IMR-90 (cell line): ENCODE data around the gene PRKN. TPM values are rescaled to one million over a fixed set of nuclear protein-coding genes. Genes with fewer than 3 reads are reported as not detected.

Source experiments
- ATAC-seq: fragments of 200-7000 bp; cut with Tn5 transposase; 2 replicates; pipeline ENCODE4 v1.9.1; 2020; ENCODE audit warnings: low read depth, mild to moderate bottlenecking, moderate library complexity
- BruUV-seq: library from RNA; stranded (reverse); fragments of 400-500 nt; replicated peaks from 2 replicates; lab custom pipeline; 2021; lab: Mats Ljungman, UMichigan
- CTCF ChIA-PET: fragments of 300-600 bp; formaldehyde crosslinking; extraction: SDS; loops from one replicate; lab custom pipeline; 2021; ENCODE audit warnings: antibody characterized with exemption; lab: Yijun Ruan, JAX
- POLR2A ChIA-PET: fragments of 300-600 bp; sonication (Branson Sonifier 250); formaldehyde crosslinking; loops from one replicate; lab custom pipeline; 2022; ENCODE audit warnings: antibody characterized with exemption; ENCODE audit not compliant: unreplicated experiment; lab: Charles Lee
- DNase-seq: peaks from one replicate; pipeline ENCODE4 v3.0.0; 2013
- H2AFZ ChIP-seq: replicated peaks from 2 replicates; pipeline ENCODE3; 2013; ENCODE audit warnings: low read length, mild to moderate bottlenecking; ENCODE audit not compliant: poor library complexity
- H2AK5ac ChIP-seq: 2 replicates; pipeline ENCODE4 v1.6.1; 2013; ENCODE audit warnings: low read depth, low read length, inconsistent platforms
- H2AK9ac ChIP-seq: replicated peaks from 2 replicates; pipeline ENCODE3; 2013; ENCODE audit warnings: mild to moderate bottlenecking, low read depth, low read length, moderate library complexity; ENCODE audit not compliant: poor library complexity
- H2BK120ac ChIP-seq: 2 replicates; pipeline ENCODE4 v1.6.1; 2013; ENCODE audit warnings: low read depth, low read length, inconsistent platforms
- H2BK15ac ChIP-seq: 3 replicates; pipeline ENCODE4 v1.6.1; 2013; ENCODE audit warnings: low read depth, low read length, inconsistent platforms
- H2BK20ac ChIP-seq: 2 replicates; pipeline ENCODE4 v1.6.1; 2013; ENCODE audit warnings: low read depth, mild to moderate bottlenecking, inconsistent platforms, low read length, moderate library complexity
- H2BK5ac ChIP-seq: 2 replicates; pipeline ENCODE4 v1.6.1; 2013; ENCODE audit warnings: mild to moderate bottlenecking, low read depth, low read length, inconsistent platforms; ENCODE audit not compliant: poor library complexity, severe bottlenecking
- H3K14ac ChIP-seq: replicated peaks from 2 replicates; pipeline ENCODE4 v1.6.1; 2013; ENCODE audit warnings: low read depth, low read length, inconsistent platforms
- H3K18ac ChIP-seq: 2 replicates; pipeline ENCODE4 v1.6.1; 2013; ENCODE audit warnings: low read depth, low read length, control low read depth
- H3K23ac ChIP-seq: 2 replicates; pipeline ENCODE4 v1.6.1; 2013; ENCODE audit warnings: low read depth, low read length, inconsistent platforms
- H3K27ac ChIP-seq: 2 replicates; pipeline ENCODE4 v1.5.1; 2013; ENCODE audit warnings: mild to moderate bottlenecking, control low read depth, low read length; ENCODE audit not compliant: insufficient read depth
- H3K27me3 ChIP-seq: 2 replicates; pipeline ENCODE4 v1.6.1; 2013; ENCODE audit warnings: low read length; ENCODE audit not compliant: control insufficient read depth, insufficient read depth
- H3K36me3 ChIP-seq: 2 replicates; pipeline ENCODE4 v1.6.1; 2013; ENCODE audit warnings: low read length, mixed read lengths; ENCODE audit not compliant: control insufficient read depth, insufficient read depth
- H3K4ac ChIP-seq: 2 replicates; pipeline ENCODE4 v1.6.1; 2013; ENCODE audit warnings: low read depth, low read length, inconsistent platforms
- H3K4me1 ChIP-seq: 2 replicates; pipeline ENCODE4 v1.6.1; 2013; ENCODE audit warnings: low read length, mixed read lengths; ENCODE audit not compliant: control insufficient read depth, insufficient read depth
- H3K4me2 ChIP-seq: 2 replicates; pipeline ENCODE4 v1.6.1; 2013; ENCODE audit warnings: low read depth, mild to moderate bottlenecking, control low read depth, low read length, moderate library complexity
- H3K4me3 ChIP-seq: 2 replicates; pipeline ENCODE4 v1.5.1; 2013; ENCODE audit warnings: low read depth, mild to moderate bottlenecking, control low read depth, low read length, moderate library complexity; ENCODE audit not compliant: insufficient read depth
- H3K56ac ChIP-seq: 2 replicates; pipeline ENCODE4 v1.6.1; 2013; ENCODE audit warnings: low read length, inconsistent platforms; ENCODE audit not compliant: insufficient read depth; ENCODE audit errors: extremely low read depth
- H3K79me1 ChIP-seq, 2 experiments: 2 replicates each; pipeline ENCODE4 v1.6.1; 2013; ENCODE audit warnings: low read length in 2 of 2, inconsistent platforms in 1 of 2, low read depth in 1 of 2
- H3K9ac ChIP-seq: 2 replicates; pipeline ENCODE4 v1.6.1; 2013; ENCODE audit warnings: low read depth, low read length, control low read depth
- H3K9me1 ChIP-seq: 2 replicates; pipeline ENCODE4 v1.6.1; 2013; ENCODE audit warnings: low read length, inconsistent platforms; ENCODE audit not compliant: insufficient read depth
- H3K9me3 ChIP-seq: 2 replicates; pipeline ENCODE4 v1.6.1; 2013; ENCODE audit warnings: low read length; ENCODE audit not compliant: control insufficient read depth, insufficient read depth
- H4K20me1 ChIP-seq: 2 replicates; pipeline ENCODE4 v1.6.1; 2013; ENCODE audit warnings: low read length, inconsistent platforms; ENCODE audit not compliant: insufficient read depth
- H4K5ac ChIP-seq: 2 replicates; pipeline ENCODE4 v1.6.1; 2013; ENCODE audit warnings: mild to moderate bottlenecking, low read depth, low read length, control low read depth
- H4K8ac ChIP-seq, 2 experiments: 2 replicates each; pipeline ENCODE4 v1.6.1; 2013; ENCODE audit warnings: low read depth in 2 of 2, low read length in 2 of 2, control low read depth in 1 of 2, inconsistent platforms in 1 of 2
- H4K91ac ChIP-seq: 2 replicates; pipeline ENCODE4 v1.6.1; 2013; ENCODE audit warnings: low read depth, low read length, inconsistent platforms; ENCODE audit not compliant: insufficient read depth
- CEBPB ChIP-seq: IDR thresholded peaks from 2 replicates; pipeline ENCODE4 v1.6.1; 2012; ENCODE audit warnings: low read depth, low read length, improper control_type of control experiment
- CHD1 ChIP-seq: IDR thresholded peaks from 2 replicates; pipeline ENCODE4 v1.6.1; 2012; ENCODE audit warnings: low read depth, low read length, improper control_type of control experiment
- ELK1 ChIP-seq: fragments of 150-350 bp; IDR thresholded peaks from 2 replicates; pipeline ENCODE4 v1.6.1; 2016; ENCODE audit warnings: low read depth, mild to moderate bottlenecking, low read length, moderate library complexity, borderline replicate concordance
- FOS ChIP-seq: fragments of 150-350 bp; IDR thresholded peaks from 2 replicates; pipeline ENCODE4 v1.6.1; 2016; ENCODE audit warnings: low read depth, low read length
- MAFK ChIP-seq: IDR thresholded peaks from 2 replicates; pipeline ENCODE4 v1.6.1; 2012; ENCODE audit warnings: low read depth, low read length, improper control_type of control experiment
- MAZ ChIP-seq: IDR thresholded peaks from 2 replicates; pipeline ENCODE4 v1.6.1; 2012; ENCODE audit warnings: low read depth, mild to moderate bottlenecking, low read length, improper control_type of control experiment, moderate library complexity, borderline replicate concordance
- MXI1 ChIP-seq: IDR thresholded peaks from 2 replicates; pipeline ENCODE4 v1.6.1; 2012; ENCODE audit warnings: low read depth, mild to moderate bottlenecking, low read length, moderate library complexity, borderline replicate concordance
- NFE2L2 ChIP-seq: fragments of 150-350 bp; IDR thresholded peaks from 2 replicates; pipeline ENCODE4 v1.6.1; 2016; ENCODE audit warnings: low read depth, mild to moderate bottlenecking, low read length
- POLR2A ChIP-seq: IDR thresholded peaks from 2 replicates; pipeline ENCODE4 v1.6.1; 2012; ENCODE audit warnings: mild to moderate bottlenecking, low read depth, low read length
- RAD21 ChIP-seq: IDR thresholded peaks from 2 replicates; pipeline ENCODE4 v1.6.1; 2012; ENCODE audit warnings: low read length, improper control_type of control experiment
- RCOR1 ChIP-seq: IDR thresholded peaks from 2 replicates; pipeline ENCODE4 v1.6.1; 2012; ENCODE audit warnings: mild to moderate bottlenecking, low read length, improper control_type of control experiment; ENCODE audit not compliant: insufficient replicate concordance
- SMC3 ChIP-seq: fragments of 150-350 bp; IDR thresholded peaks from 2 replicates; pipeline ENCODE4 v1.6.1; 2016; ENCODE audit warnings: low read depth, mild to moderate bottlenecking, antibody characterized with exemption, low read length, moderate library complexity
- USF2 ChIP-seq: fragments of 150-350 bp; IDR thresholded peaks from 2 replicates; pipeline ENCODE4 v1.6.1; 2017; ENCODE audit warnings: mild to moderate bottlenecking, antibody characterized with exemption, low read length, low read depth
- WGBS, 2 experiments: methylation state at CpG; one replicate each; pipeline versions ENCODE4 v1.1.5 to v1.1.7; 2013; ENCODE audit warnings: missing lambda C conversion rate in 2 of 2; ENCODE audit not compliant: insufficient read length in 1 of 2; ENCODE audit errors: extremely low coverage in 2 of 2; 5-methylcytosine and 5-hydroxymethylcytosine counted together
- dilution Hi-C: fragments of 300-500 bp; cut with HindIII; formaldehyde crosslinking; loops from one replicate; pipeline ENCODE4 v1.14.3; 2018; ENCODE audit warnings: low sequenced_read_pairs; ENCODE audit not compliant: unreplicated experiment
- in situ Hi-C: fragments of 300-500 bp; cut with MboI; formaldehyde crosslinking; loops from 3 replicates; pipeline ENCODE4 v1.14.3; 2019; ENCODE audit warnings: low sequenced_read_pairs, inconsistent platforms, mixed read lengths
- intact Hi-C: fragments of 100-400 bp; cut with micrococcal nuclease; formaldehyde crosslinking; loops from 2 replicates; pipeline ENCODE4 v1.10.0; 2022
- polyA plus RNA-seq, 3 experiments: library from polyadenylated mRNA; depleted of rRNA; stranded (reverse); fragments of >200 nt; gene quantifications; 2 replicates each; pipeline ENCODE4 v1.2.3, GENCODE V29; 2012; ENCODE audit warnings: low replicate concordance in 1 of 3
- total RNA-seq: library from RNA; depleted of rRNA; stranded (reverse); fragments of >200 nt; gene quantifications from 2 replicates; pipeline ENCODE4 v1.2.3, GENCODE V29; 2012

The PRKN gene
- total and polyA plus RNA-seq, 2 of the 4 experiments (the other 2 are of a cell fraction), result 0.15 to 0.18 TPM

DNA sequence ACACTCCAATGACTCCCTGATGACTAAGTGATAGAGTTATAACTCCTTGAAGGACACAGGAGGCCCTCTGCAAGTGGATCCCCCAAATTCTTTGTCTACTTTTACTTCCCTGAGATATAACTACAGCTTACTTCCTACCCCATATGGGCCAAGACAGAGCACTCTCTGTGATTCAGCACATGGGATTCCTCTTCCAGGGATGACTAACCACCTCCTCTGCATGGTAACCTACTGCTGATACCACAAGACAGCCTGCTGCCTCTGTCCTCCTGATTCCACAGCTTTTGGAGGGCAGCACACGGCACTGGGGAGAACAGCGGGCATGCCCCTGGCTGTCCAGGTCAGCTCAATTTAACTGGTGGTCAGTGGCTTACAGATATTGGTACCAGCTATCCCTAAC, 778.0 kb downstream of the PRKN start:
- no peak overlapping the region for H2AK9ac ChIP-seq
- DNase-seq (no peak), ATAC-seq (no peak)
- no peak overlapping the region for H3K9ac ChIP-seq
- H3K14ac ChIP-seq, result no peak overlapping the region
- CTCF ChIA-PET, result no interaction called here
- no peak overlapping the region for H3K23ac ChIP-seq
- H3K27me3 ChIP-seq, result no peaks in the 10 kb centered on the region
- H2BK15ac ChIP-seq, result no peak overlapping the region
- peaks cover 12% of the 10 kb centered on the region for H3K9me3 ChIP-seq
- H3K4me3 ChIP-seq, result no peak overlapping the region
- no peaks in the 10 kb centered on the region for H4K20me1 ChIP-seq
- H3K9me1 ChIP-seq, result no peaks in the 10 kb centered on the region
- no peak overlapping the region for H4K91ac ChIP-seq
- H3K79me1 ChIP-seq, result no peaks in the 10 kb centered on the region
- H2BK5ac ChIP-seq, result no peak overlapping the region
- 100% methylated on average over 1 of the region's 2 CpGs; no CpG with 5 or more reads in 1 of the 2 experiments for WGBS, 2 experiments
- in situ Hi-C loops (no loop called here), intact Hi-C loops (no loop called here), dilution Hi-C loops (no loop called here)
- no peak overlapping the region for H3K56ac ChIP-seq
- no peaks in the 10 kb centered on the region for H3K36me3 ChIP-seq
- H3K4me2 ChIP-seq, result no peak overlapping the region
- no peak overlapping the region for H3K18ac ChIP-seq
- POLR2A ChIA-PET, result no interaction called here
- no peak overlapping the region for H2AFZ ChIP-seq
- no peaks in the 10 kb centered on the region for H3K4me1 ChIP-seq
- no peak overlapping the region for H4K8ac ChIP-seq
- H4K5ac ChIP-seq, result no peak overlapping the region
- no peak overlapping the region for H2BK120ac ChIP-seq
- H2AK5ac ChIP-seq, result no peak overlapping the region
- H3K4ac ChIP-seq, result no peak overlapping the region
- TF ChIP-seq CHD1, result no peak
- no peak for TF ChIP-seq MAZ
- no peak for TF ChIP-seq MAFK
- no peak for TF ChIP-seq SMC3
- no peak for TF ChIP-seq RCOR1
- TF ChIP-seq RAD21, result no peak
- no peak for TF ChIP-seq MXI1
- no peak for TF ChIP-seq FOS
- TF ChIP-seq USF2, result no peak
- no peak for TF ChIP-seq POLR2A
- TF ChIP-seq ELK1, result no peak
- no peak for TF ChIP-seq CEBPB
- TF ChIP-seq NFE2L2, result no peak
- no peak overlapping the region for H2BK20ac ChIP-seq
- BruUV-seq, result no TSS peak
- no peak overlapping the region for H3K27ac ChIP-seq
